Measurements from ENCODE around the gene UVRAG.

UVRAG gene

DNA sequence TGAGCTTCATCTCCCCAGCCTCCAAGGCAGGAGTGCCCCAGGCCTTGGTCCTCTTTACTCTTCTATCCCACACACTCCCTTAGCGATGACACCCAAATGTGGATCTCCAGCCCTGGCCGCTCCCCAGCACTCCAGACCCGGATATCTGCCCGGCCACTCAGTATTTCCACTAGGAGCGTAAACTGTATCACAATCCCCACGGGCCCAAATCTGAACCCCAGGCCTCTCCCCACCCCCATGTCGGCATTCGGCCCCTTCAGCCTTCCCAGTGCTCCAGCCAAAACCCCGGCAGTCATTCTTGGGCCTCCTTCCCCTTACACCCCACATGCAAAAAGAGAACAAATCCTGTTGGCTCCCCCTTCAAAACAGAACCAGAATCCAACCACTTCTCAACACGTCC, 370.5 kb downstream of the UVRAG start:
- Histone ChIP-seq H3K36me3 (ENCODE audit: control insufficient read depth in 2 of 2, insufficient read depth in 1 of 2, low read length in 2 of 2) (peaks cover 0 to 35% of the 10 kb centered on the region in 2 experiments; a peak in 2 of 3 replicates), H3K4me1 (ENCODE audit: control insufficient read depth, insufficient read depth, low read length) (no peaks in the 10 kb centered on the region), H3K9me3 (ENCODE audit: control insufficient read depth, insufficient read depth, low read depth, low read length) (no peaks in the 10 kb centered on the region), H3K4me3 (ENCODE audit: low read depth, low read length) (no peak overlapping the region), H3K27ac (ENCODE audit: extremely low read depth, low read depth, low read length) (no peak overlapping the region)
- CTCF ChIA-PET, result interaction anchor here (1.0 kb wide), 1 partner anchor 22 kb away, joined by 4 read pairs; no protein-coding TSS in a partner anchor
- TF ChIP-seq PRDM4 (tag by site-specific recombination; IDR thresholded peaks at IDR 0.05) (no peak), ZNF510 (tag by site-specific recombination; IDR thresholded peaks at IDR 0.05; ENCODE audit: insufficient replicate concordance) (no peak), ZNF248 (tag by site-specific recombination; IDR thresholded peaks at IDR 0.05) (no peak), ZNF16 (tag by site-specific recombination; IDR thresholded peaks at IDR 0.05; ENCODE audit: low read depth) (no peak), ZNF501 (tag by site-specific recombination; IDR thresholded peaks at IDR 0.05) (no peak), ZBTB1 (tag by site-specific recombination; IDR thresholded peaks at IDR 0.05) (no peak), ZBTB7A (tag by site-specific recombination; IDR thresholded peaks at IDR 0.05; ENCODE audit: low read depth) (no peak), FEZF1 (tag by site-specific recombination; IDR thresholded peaks at IDR 0.05) (no peak), ZNF488 (tag by site-specific recombination; IDR thresholded peaks at IDR 0.05) (no peak)
- TF ChIP-seq, protein P1, sequence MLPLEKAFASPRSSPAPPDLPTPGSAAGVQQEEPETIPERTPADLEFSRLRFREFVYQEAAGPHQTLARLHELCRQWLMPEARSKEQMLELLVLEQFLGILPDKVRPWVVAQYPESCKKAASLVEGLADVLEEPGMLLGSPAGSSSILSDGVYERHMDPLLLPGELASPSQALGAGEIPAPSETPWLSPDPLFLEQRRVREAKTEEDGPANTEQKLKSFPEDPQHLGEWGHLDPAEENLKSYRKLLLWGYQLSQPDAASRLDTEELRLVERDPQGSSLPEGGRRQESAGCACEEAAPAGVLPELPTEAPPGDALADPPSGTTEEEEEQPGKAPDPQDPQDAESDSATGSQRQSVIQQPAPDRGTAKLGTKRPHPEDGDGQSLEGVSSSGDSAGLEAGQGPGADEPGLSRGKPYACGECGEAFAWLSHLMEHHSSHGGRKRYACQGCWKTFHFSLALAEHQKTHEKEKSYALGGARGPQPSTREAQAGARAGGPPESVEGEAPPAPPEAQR (tag by site-specific recombination; IDR thresholded peaks at IDR 0.05), result no peak
- TF ChIP-seq, protein P2, sequence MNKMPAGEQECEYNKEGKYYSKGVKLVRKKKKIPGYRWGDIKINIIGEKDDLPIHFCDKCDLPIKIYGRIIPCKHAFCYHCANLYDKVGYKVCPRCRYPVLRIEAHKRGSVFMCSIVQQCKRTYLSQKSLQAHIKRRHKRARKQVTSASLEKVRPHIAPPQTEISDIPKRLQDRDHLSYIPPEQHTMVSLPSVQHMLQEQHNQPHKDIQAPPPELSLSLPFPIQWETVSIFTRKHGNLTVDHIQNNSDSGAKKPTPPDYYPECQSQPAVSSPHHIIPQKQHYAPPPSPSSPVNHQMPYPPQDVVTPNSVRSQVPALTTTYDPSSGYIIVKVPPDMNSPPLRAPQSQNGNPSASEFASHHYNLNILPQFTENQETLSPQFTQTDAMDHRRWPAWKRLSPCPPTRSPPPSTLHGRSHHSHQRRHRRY (tag by site-specific recombination; IDR thresholded peaks at IDR 0.05), result no peak
- POLR2A ChIA-PET, result no interaction called here

DNA sequence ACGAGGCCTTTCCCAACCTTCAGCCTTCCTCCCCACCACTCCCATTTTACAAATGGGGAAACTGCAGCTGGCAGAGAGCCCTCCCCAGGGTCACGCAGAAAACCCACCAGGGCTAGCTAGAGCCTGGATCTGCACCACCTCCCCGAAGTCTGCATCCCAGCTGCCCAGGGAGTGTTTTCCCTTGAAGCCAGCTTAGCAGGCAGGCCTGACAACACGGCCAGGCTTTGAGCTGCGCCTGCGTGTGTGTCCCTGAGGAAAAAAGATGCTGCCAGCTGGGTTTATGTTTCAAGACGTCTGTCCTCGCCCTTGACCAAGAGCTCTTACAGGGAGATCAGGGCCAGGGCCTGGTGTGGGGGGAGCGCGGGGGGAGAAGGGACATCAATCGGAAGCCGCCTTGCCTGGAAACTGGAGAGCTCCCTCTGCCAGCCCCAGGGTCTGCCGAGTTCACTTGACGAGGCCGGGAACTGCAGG, 371.0 kb downstream of the UVRAG start:
- Histone ChIP-seq H3K27ac (ENCODE audit: extremely low read depth, low read depth, low read length) (no peak overlapping the region), H3K9me3 (ENCODE audit: control insufficient read depth, insufficient read depth, low read depth, low read length) (no peaks in the 10 kb centered on the region), H3K36me3 (ENCODE audit: control insufficient read depth in 2 of 2, insufficient read depth in 1 of 2, low read length in 2 of 2) (peaks cover 0 to 39% of the 10 kb centered on the region in 2 experiments; a peak in 2 of 3 replicates), H3K4me3 (ENCODE audit: low read depth, low read length) (no peak overlapping the region), H3K4me1 (ENCODE audit: control insufficient read depth, insufficient read depth, low read length) (no peaks in the 10 kb centered on the region)
- ChIA-PET CTCF (interaction anchor here (1.0 kb wide), 1 partner anchor 21 kb away, joined by 4 read pairs; no protein-coding TSS in a partner anchor), POLR2A (interaction anchor here (0.5 kb wide), 1 partner anchor 305 kb away, joined by 6 read pairs; no protein-coding TSS in a partner anchor)
- no peak for TF ChIP-seq ZNF670 (tag by site-specific recombination; IDR thresholded peaks at IDR 0.05; ENCODE audit: low read depth)
- no peak for TF ChIP-seq ZNF280C (tag by site-specific recombination; IDR thresholded peaks at IDR 0.05)
- no peak for TF ChIP-seq SALL2 (tag by site-specific recombination; IDR thresholded peaks at IDR 0.05; ENCODE audit: borderline replicate concordance)
- no peak for TF ChIP-seq GLIS1 (tag by site-specific recombination; IDR thresholded peaks at IDR 0.05)
- TF ChIP-seq ZNF548 (tag by site-specific recombination; IDR thresholded peaks at IDR 0.05), result no peak
- TF ChIP-seq ZNF140 (tag by site-specific recombination; IDR thresholded peaks at IDR 0.05), result no peak
- TF ChIP-seq ZNF777 (tag by site-specific recombination; IDR thresholded peaks at IDR 0.05; ENCODE audit: borderline replicate concordance), result no peak
- TF ChIP-seq ZNF433 (tag by site-specific recombination; IDR thresholded peaks at IDR 0.05; ENCODE audit: low read depth), result no peak
- TF ChIP-seq ZNF292 (tag by site-specific recombination; IDR thresholded peaks at IDR 0.05; ENCODE audit: borderline replicate concordance, low read depth), result no peak
- TF ChIP-seq ZFP69B (tag by site-specific recombination; IDR thresholded peaks at IDR 0.05), result no peak
- TF ChIP-seq ZNF626 (tag by site-specific recombination; IDR thresholded peaks at IDR 0.05), result no peak
- TF ChIP-seq ZNF391 (tag by site-specific recombination; IDR thresholded peaks at IDR 0.05; ENCODE audit: borderline replicate concordance, low read depth), result no peak

All from HEK293 (cell line).